Measurements from ENCODE around the gene MTNR1B.

MTNR1B gene

GRCh38 chr11:92969634-92970347, at the start of gene MTNR1B:
MTNR1B (plus strand) TSS chr11:92969651; CDS start chr11:92969726, 75 bp downstream.
- DNase-seq, result no peak

- DNase-seq, result no peak
These were observed 49.1 kb upstream of the MTNR1B start for GRCh38 chr11:92920331-92920730.

GRCh38 chr11:92922731-92923130, 46.7 kb upstream of the MTNR1B start:
- no peak for DNase-seq

GRCh38 chr11:92929246-92929645, 40.2 kb upstream of the MTNR1B start:
- DNase-seq, result no peak

- DNase-seq, result no peak
These were observed 39.8 kb upstream of the MTNR1B start for GRCh38 chr11:92929653-92930052.

- DNase-seq, result no peak
These were observed 37.6 kb upstream of the MTNR1B start for GRCh38 chr11:92931746-92932422.

- no peak for DNase-seq
These were observed 30.1 kb upstream of the MTNR1B start for GRCh38 chr11:92939305-92939704.

GRCh38 chr11:92941676-92942571, 27.5 kb upstream of the MTNR1B start:
- no peak for DNase-seq

- DNase-seq, result no peak
These were observed 22.7 kb upstream of the MTNR1B start for GRCh38 chr11:92946707-92947106.

GRCh38 chr11:92948116-92948515, 21.3 kb upstream of the MTNR1B start:
- no peak for DNase-seq

- DNase-seq, result no peak
These were observed 15.4 kb upstream of the MTNR1B start for GRCh38 chr11:92954003-92954402.

GRCh38 chr11:92955860-92956259, 13.6 kb upstream of the MTNR1B start:
- no peak for DNase-seq

- no peak for DNase-seq
These were observed 8.6 kb upstream of the MTNR1B start for GRCh38 chr11:92960886-92961285.

- DNase-seq, result no peak
These were observed 7.0 kb upstream of the MTNR1B start for GRCh38 chr11:92962446-92962845.

GRCh38 chr11:92964471-92964870, 5.0 kb upstream of the MTNR1B start:
- no peak for DNase-seq

GRCh38 chr11:92965196-92965595, 4.3 kb upstream of the MTNR1B start:
- DNase-seq, result no peak

- DNase-seq, result no peak
These were observed 2.3 kb upstream of the MTNR1B start for GRCh38 chr11:92967178-92967577.

- no peak for DNase-seq
These were observed 1.6 kb upstream of the MTNR1B start for GRCh38 chr11:92967867-92968266.

- DNase-seq, result no peak
These were observed 188 bp upstream of the MTNR1B start for GRCh38 chr11:92969293-92969633.

- no peak for DNase-seq
These were observed 2.8 kb downstream of the MTNR1B start for GRCh38 chr11:92972248-92972647.

- no peak for DNase-seq
These were observed 5.8 kb downstream of the MTNR1B start for GRCh38 chr11:92975285-92975684.

GRCh38 chr11:92976681-92977080, 7.2 kb downstream of the MTNR1B start:
- DNase-seq, result no peak

GRCh38 chr11:92977401-92977800, 8.0 kb downstream of the MTNR1B start:
- DNase-seq, result no peak
